K562 (cell line): ENCODE data around the gene TMA7B. TPM values are rescaled to one million over a fixed set of nuclear protein-coding genes. Genes with fewer than 3 reads are reported as not detected.
A peak's percentile ranks its signal among the peaks of the same experiment; 100 is the strongest.

Experiments used
- ATAC-seq: fragments of 200-7000 bp; cut with Tn5 transposase; 3 replicates; pipeline ENCODE4 v1.9.1; 2020; ENCODE audit warnings: moderate library complexity
- BruUV-seq: library from RNA; stranded (reverse); fragments of 400-500 nt; replicated peaks from 2 replicates; lab custom pipeline; 2021; lab: Mats Ljungman, UMichigan
- CTCF ChIA-PET: fragments of 300-600 bp; formaldehyde crosslinking; extraction: SDS; loops from one replicate; lab custom pipeline; 2021; ENCODE audit warnings: low intra/inter-chr PET ratio; lab: Yijun Ruan, JAX
- POLR2A ChIA-PET: fragments of 300-600, 350-650 bp; sonication (Branson Sonifier 250); formaldehyde crosslinking; extraction: SDS; loops from one replicate; lab custom pipeline; 2021; ENCODE audit warnings: antibody characterized with exemption, inconsistent platforms; lab: Yijun Ruan, JAX
- DNase-seq, 4 experiments: peaks; one replicate each; pipeline versions ENCODE4 v3.0.0 to v3.0.0-alpha.2; 2011 to 2018; ENCODE audit warnings: low spot score in 3 of 4, mixed read lengths in 3 of 4; ENCODE audit errors: extremely low read depth in 1 of 4
- FAIRE-seq: peaks from 2 replicates; lab custom pipeline; 2011; peaks lifted over from hg19 to GRCh38; lab: Jason Lieb, UNC
- H2AFZ ChIP-seq: 2 replicates; pipeline ENCODE4 v1.6.0; 2011; ENCODE audit warnings: low read depth, low read length, control low read depth, inconsistent platforms
- H3K27ac ChIP-seq: fragments of 200-600 bp; 3 replicates; pipeline ENCODE4 v1.8.0; 2011; ENCODE audit warnings: low read depth, mild to moderate bottlenecking, control low read depth, inconsistent platforms, low read length, moderate library complexity, mixed read lengths; ENCODE audit errors: extremely low read depth
- H3K27me3 ChIP-seq, 2 experiments: fragments of 300-600 bp in 1 of 2; 2 replicates in 1 of 2; 3 replicates in 1 of 2; pipeline versions ENCODE4 v1.6.0 to v1.8.0; 2011; ENCODE audit warnings: inconsistent platforms in 2 of 2, low read length in 2 of 2, mild to moderate bottlenecking in 1 of 2, mixed read lengths in 1 of 2, moderate library complexity in 1 of 2; ENCODE audit not compliant: control insufficient read depth in 2 of 2, insufficient read depth in 2 of 2
- H3K36me3 ChIP-seq: fragments of 300-600 bp; 3 replicates; pipeline ENCODE4 v1.8.0; 2011; ENCODE audit warnings: mild to moderate bottlenecking, low read length, inconsistent platforms; ENCODE audit not compliant: control insufficient read depth, insufficient read depth
- H3K4me1 ChIP-seq, 2 experiments: fragments of 200-600 bp in 1 of 2; replicated peaks in 1 of 2; 2 replicates in 1 of 2; 3 replicates in 1 of 2; pipeline versions ENCODE4 v1.5.1 to v1.8.0; 2011; ENCODE audit warnings: inconsistent platforms in 2 of 2, low read length in 2 of 2, mild to moderate bottlenecking in 1 of 2, mixed read lengths in 1 of 2, moderate library complexity in 1 of 2; ENCODE audit not compliant: control insufficient read depth in 2 of 2, insufficient read depth in 2 of 2
- H3K4me2 ChIP-seq: 2 replicates; pipeline ENCODE4 v1.6.1; 2011; ENCODE audit warnings: low read length, control low read depth, inconsistent platforms, mixed read lengths; ENCODE audit not compliant: insufficient read depth
- H3K4me3 ChIP-seq: fragments of 200-600 bp; sonication (generic), shearing (Covaris generic); 2 replicates; pipeline ENCODE4 v1.5.1; 2016; ENCODE audit warnings: control low read depth, inconsistent platforms
- H3K79me2 ChIP-seq: fragments of 200-600 bp; 3 replicates; pipeline ENCODE4 v1.8.0; 2011; ENCODE audit warnings: low read length, inconsistent platforms; ENCODE audit not compliant: control insufficient read depth, insufficient read depth
- H3K9ac ChIP-seq, 2 experiments: 2 replicates each; pipeline versions ENCODE4 v1.6.0 to v1.6.1; 2011; ENCODE audit warnings: low read depth in 2 of 2, low read length in 2 of 2, control low read depth in 1 of 2, inconsistent platforms in 1 of 2, mild to moderate bottlenecking in 1 of 2, mixed read lengths in 1 of 2; ENCODE audit not compliant: insufficient read depth in 1 of 2
- H3K9me1 ChIP-seq: one replicate; pipeline ENCODE4 v1.6.0; 2011; ENCODE audit warnings: inconsistent platforms, mild to moderate bottlenecking, low read length, moderate library complexity; ENCODE audit not compliant: control insufficient read depth, insufficient read depth
- H3K9me3 ChIP-seq: replicated peaks from 2 replicates; pipeline ENCODE4 v1.5.1; 2011; ENCODE audit warnings: low read depth, low read length, inconsistent platforms; ENCODE audit not compliant: control insufficient read depth, insufficient read depth
- H4K20me1 ChIP-seq: replicated peaks from 2 replicates; pipeline ENCODE4 v1.6.1; 2011; ENCODE audit warnings: low read length, inconsistent platforms, mixed read lengths; ENCODE audit not compliant: control insufficient read depth, insufficient read depth
- CBFB ChIP-seq: sonication (generic); formaldehyde crosslinking; IDR thresholded peaks from 2 replicates; pipeline ENCODE4 v1.4.0; 2020; ENCODE audit warnings: mild to moderate bottlenecking, missing genetic modification reagents
- FOXM1 ChIP-seq, 2 experiments: fragments of 450-650 bp in 1 of 2; sonication (generic) in 1 of 2; formaldehyde crosslinking in 1 of 2; IDR thresholded peaks; 2 replicates each; pipeline versions ENCODE4 v1.6.1 to v1.9.0; 2017 to 2022; ENCODE audit warnings: low read depth in 2 of 2, mild to moderate bottlenecking in 2 of 2, missing genetic modification reagents in 1 of 2, moderate library complexity in 1 of 2
- KDM5B ChIP-seq: fragments of 200-600 bp; sonication (generic); IDR thresholded peaks from 2 replicates; pipeline ENCODE4 v1.6.1; 2012; ENCODE audit warnings: low read depth, mild to moderate bottlenecking, moderate library complexity, low read length, control low read depth, inconsistent platforms; ENCODE audit not compliant: insufficient replicate concordance
- MEIS2 ChIP-seq: fragments of 450-650 bp; IDR thresholded peaks from 2 replicates; pipeline ENCODE4 v1.6.1; 2014; ENCODE audit warnings: mild to moderate bottlenecking; ENCODE audit not compliant: partially characterized antibody
- POLR2H ChIP-seq: IDR thresholded peaks from 2 replicates; pipeline ENCODE4 v1.6.1; 2016; ENCODE audit warnings: missing genetic modification characterization, low read depth, mild to moderate bottlenecking, control low read depth, missing compliant biosample characterization, moderate library complexity
- PTRF ChIP-seq: fragments of 450-650 bp; IDR thresholded peaks from 2 replicates; pipeline ENCODE4 v1.6.1; 2016; ENCODE audit warnings: mild to moderate bottlenecking, missing genetic modification characterization, missing compliant biosample characterization
- SLC30A9 ChIP-seq: fragments of 250-450 bp; sonication (Bioruptor Pico); IDR thresholded peaks from 2 replicates; pipeline ENCODE4 v1.8.0; 2022; ENCODE audit warnings: mild to moderate bottlenecking, moderate library complexity
- ZNF785 ChIP-seq: fragments of 250-450 bp; sonication (Bioruptor Pico); IDR thresholded peaks from 2 replicates; pipeline ENCODE4 v1.4.0; 2020; ENCODE audit warnings: mild to moderate bottlenecking
- WGBS: fragments of 100-300 bp; shearing (Covaris generic); methylation state at CpG from one replicate; pipeline ENCODE4 v1.1.6; 2016; ENCODE audit warnings: low coverage, mixed read lengths; ENCODE audit not compliant: insufficient coverage; ENCODE audit errors: missing lambda C conversion rate; 5-methylcytosine and 5-hydroxymethylcytosine counted together
- in situ Hi-C: fragments of 300-500 bp; cut with MboI; formaldehyde crosslinking; loops from 4 replicates; pipeline ENCODE4 v1.15.0; 2018; ENCODE audit warnings: inconsistent platforms, mixed read lengths
- intact Hi-C: fragments of 100-400 bp; cut with micrococcal nuclease; formaldehyde crosslinking; loops from 2 replicates; pipeline ENCODE4 v1.14.2; 2022
- polyA plus RNA-seq, 8 experiments: library from polyadenylated mRNA; depleted of rRNA in 4 of 8; stranded (reverse) in 5 of 8; unstranded in 3 of 8; fragments of >200 nt; fragmentation: Nextera tagmentation in 2 of 8; fragmentation: Illumina TruSeq in 1 of 8; extraction: Ambion mirVana in 2 of 8; extraction: Trizol in 1 of 8; gene quantifications; 2 replicates each; pipeline versions ENCODE4 v1.2.1 to v1.2.3, GENCODE V29; 2011 to 2014; ENCODE audit warnings: inconsistent platforms in 1 of 8, missing spikeins in 1 of 8
- total RNA-seq, 7 experiments: library from RNA; depleted of rRNA in 6 of 7; stranded (reverse); fragments of >200 nt in 6 of 7; fragmentation: Illumina TruSeq in 2 of 7; extraction: Trizol in 2 of 7; gene quantifications; 2 replicates each; pipeline versions ENCODE4 v1.2.1 to v1.2.3, GENCODE V29; 2011 to 2021; ENCODE audit warnings: low replicate concordance in 1 of 7
- TF ChIP-seq, protein P1 (sequence below), 2 experiments: fragments of 250-450 bp in 1 of 2; fragments of 450-650 bp in 1 of 2; sonication (Bioruptor Pico) in 1 of 2; IDR thresholded peaks; 2 replicates each; pipeline versions ENCODE4 v1.6.1 to v1.8.0; 2016 to 2021; ENCODE audit warnings: mild to moderate bottlenecking in 2 of 2, moderate library complexity in 2 of 2, missing compliant biosample characterization in 1 of 2, missing genetic modification characterization in 1 of 2
- TF ChIP-seq, protein P2 (sequence below): fragments of 450-650 bp; IDR thresholded peaks from 2 replicates; pipeline ENCODE4 v1.7.0; 2016; ENCODE audit warnings: borderline replicate concordance

The TMA7B gene
- total and polyA plus RNA-seq, 9 of the 15 experiments (the other 6 are each of a cell fraction or from before 2014, with no cell fraction given) = 5.6 to 14.2 (median 11.8) TPM

DNA sequence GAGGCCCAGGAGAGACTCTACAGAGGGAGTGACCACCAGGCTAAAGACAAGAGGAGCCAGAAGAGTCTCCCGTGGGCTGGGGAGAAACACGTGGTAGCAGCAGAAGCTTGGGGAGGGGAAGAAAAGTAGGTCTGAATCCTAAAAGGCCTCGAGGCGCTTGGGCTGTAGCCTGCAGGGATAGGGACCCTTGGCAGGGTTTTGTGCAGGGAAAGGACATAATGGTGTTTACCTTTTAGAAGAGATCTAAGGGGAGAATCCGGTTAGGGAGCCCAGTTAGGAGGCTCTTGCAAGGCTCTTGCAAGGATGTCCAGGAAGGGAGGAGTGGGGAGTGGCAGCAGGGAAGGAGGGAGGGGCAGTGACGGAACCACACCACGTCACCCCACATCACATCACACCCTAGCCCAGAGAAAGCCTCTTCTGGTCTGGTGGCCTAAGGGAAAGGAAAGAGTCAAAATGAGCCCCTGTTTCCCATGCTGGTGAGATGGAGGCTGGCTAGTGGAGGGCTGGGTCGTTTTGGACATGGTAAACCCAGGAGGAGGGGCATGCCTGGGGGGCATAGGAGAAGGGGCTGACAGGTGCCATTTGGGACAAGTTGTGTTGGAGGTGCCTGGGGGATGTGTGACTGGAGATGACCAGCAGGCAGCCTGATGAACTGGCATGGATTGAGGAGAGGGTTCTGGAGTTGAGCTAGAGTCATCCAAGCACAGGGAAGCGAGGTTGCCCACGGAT is 28.4 kb downstream of the TMA7B start (continued):
- TF ChIP-seq MEIS2 (peak; percentile 60), FOXM1 (IDR thresholded peaks at IDR 0.05; ENCODE audit: low read depth) (no peak), FOXM1 (CRISPR knock-in tag; IDR thresholded peaks at IDR 0.05; ENCODE audit: low read depth) (no peak), SLC30A9 (CRISPR knock-in tag) (no peak), KDM5B (no peak), ZNF785 (no peak), POLR2H (tag) (peak; percentile 28; the same call in 1 of the 2 replicates)
- TF ChIP-seq, protein P1, sequence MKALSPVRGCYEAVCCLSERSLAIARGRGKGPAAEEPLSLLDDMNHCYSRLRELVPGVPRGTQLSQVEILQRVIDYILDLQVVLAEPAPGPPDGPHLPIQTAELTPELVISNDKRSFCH (CRISPR knock-in tag; IDR thresholded peaks at IDR 0.05) = no peak
- TF ChIP-seq, protein P1 (tag; IDR thresholded peaks at IDR 0.05) = no peak

DNA sequence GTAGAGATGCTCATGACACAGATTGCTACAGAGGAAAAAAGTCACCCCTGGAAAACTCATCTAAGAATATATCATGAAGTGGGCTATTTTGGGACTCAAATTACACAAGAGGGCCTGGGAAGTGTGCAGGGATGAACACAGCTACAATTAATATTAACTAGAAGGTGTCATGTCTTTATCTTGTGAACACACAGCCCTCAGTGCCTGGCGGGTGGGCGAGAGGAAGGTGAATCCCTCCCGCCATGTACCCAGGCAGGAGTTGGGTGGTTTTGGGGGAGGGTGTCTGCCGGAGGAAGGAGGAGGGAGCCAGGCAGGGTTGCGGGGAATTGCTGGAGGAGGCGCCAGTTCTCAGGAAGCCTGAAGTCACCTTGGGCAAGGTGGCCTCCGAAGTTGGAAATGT is 29.4 kb downstream of the TMA7B start:
- BruUV-seq = no TSS peak
- WGBS = 96% methylated on average over 4 of the region's 7 CpGs
- intact Hi-C loops = no loop called here
- Histone ChIP-seq H3K4me1 (peaks cover 9 to 34% of the 10 kb centered on the region in 2 experiments; a peak in 4 of 5 replicates), H4K20me1 (no peaks in the 10 kb centered on the region), H3K27me3 (no peaks in the 10 kb centered on the region), H3K9me3 (no peaks in the 10 kb centered on the region), H3K36me3 (no peaks in the 10 kb centered on the region), H3K4me2 (no peak overlapping the region), H2AFZ (no peak overlapping the region), H3K79me2 (no peaks in the 10 kb centered on the region), H3K27ac (no peak overlapping the region), H3K4me3 (no peak overlapping the region), H3K9ac (peak overlapping the region in 1 of 2 experiments; percentile 54; a peak in 1 of 4 replicates), H3K9me1 (no peaks in the 10 kb centered on the region)
- ChIA-PET POLR2A (no interaction called here), CTCF (no interaction called here)
- TF ChIP-seq, protein P2, sequence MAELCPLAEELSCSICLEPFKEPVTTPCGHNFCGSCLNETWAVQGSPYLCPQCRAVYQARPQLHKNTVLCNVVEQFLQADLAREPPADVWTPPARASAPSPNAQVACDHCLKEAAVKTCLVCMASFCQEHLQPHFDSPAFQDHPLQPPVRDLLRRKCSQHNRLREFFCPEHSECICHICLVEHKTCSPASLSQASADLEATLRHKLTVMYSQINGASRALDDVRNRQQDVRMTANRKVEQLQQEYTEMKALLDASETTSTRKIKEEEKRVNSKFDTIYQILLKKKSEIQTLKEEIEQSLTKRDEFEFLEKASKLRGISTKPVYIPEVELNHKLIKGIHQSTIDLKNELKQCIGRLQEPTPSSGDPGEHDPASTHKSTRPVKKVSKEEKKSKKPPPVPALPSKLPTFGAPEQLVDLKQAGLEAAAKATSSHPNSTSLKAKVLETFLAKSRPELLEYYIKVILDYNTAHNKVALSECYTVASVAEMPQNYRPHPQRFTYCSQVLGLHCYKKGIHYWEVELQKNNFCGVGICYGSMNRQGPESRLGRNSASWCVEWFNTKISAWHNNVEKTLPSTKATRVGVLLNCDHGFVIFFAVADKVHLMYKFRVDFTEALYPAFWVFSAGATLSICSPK = no peak
- TF ChIP-seq PTRF (no peak), CBFB (no peak)
- DNase-seq (no peak), FAIRE-seq (no peak), ATAC-seq (no peak)
- in situ Hi-C loops = no loop called here
